Upper lobe of right lung (tissue), 1 donor: ENCODE data around the gene TMC3. TPM values are rescaled to one million over a fixed set of nuclear protein-coding genes. Genes with fewer than 3 reads are reported as not detected.
"Not testable (repeated sequence)": the region's sequence is repeated elsewhere in the genome, so short reads cannot be mapped to it uniquely, and the experiment has no call there.

Source experiments
- ATAC-seq: fragments of 200-7000 bp; cut with Tn5 transposase; one replicate; pipeline ENCODE4 v1.9.1; 2020; ENCODE audit warnings: mild to moderate bottlenecking, moderate library complexity
- DNase-seq: peaks from one replicate; pipeline ENCODE4 v3.0.0-alpha.2; 2020
- H3K27ac ChIP-seq: fragments of 200-600 bp; one replicate; pipeline ENCODE4 v1.8.0; 2022
- H3K27me3 ChIP-seq: fragments of 200-600 bp; one replicate; pipeline ENCODE4 v1.8.0; 2022; ENCODE audit warnings: mild to moderate bottlenecking
- H3K36me3 ChIP-seq: fragments of 200-600 bp; one replicate; pipeline ENCODE4 v1.8.0; 2022
- H3K4me1 ChIP-seq: fragments of 200-600 bp; one replicate; pipeline ENCODE4 v1.8.0; 2022
- H3K4me3 ChIP-seq: fragments of 200-600 bp; one replicate; pipeline ENCODE4 v1.8.0; 2022; ENCODE audit warnings: mild to moderate bottlenecking
- H3K9me3 ChIP-seq: fragments of 200-600 bp; one replicate; pipeline ENCODE4 v1.8.0; 2022
- CTCF ChIP-seq: fragments of 200-600 bp; IDR thresholded peaks from one replicate; pipeline ENCODE4 v1.8.0; 2022; ENCODE audit warnings: antibody characterized with exemption
- intact Hi-C: fragments of 100-400 bp; cut with DNase I; formaldehyde crosslinking; loops from one replicate; pipeline ENCODE4 v1.11.0; 2022
- total RNA-seq: library from RNA; stranded (reverse); fragmentation: NEBNext Ultra II Directional; extraction: Animal tissue kit (Norgen Biotek cat#: 25700); gene quantifications from one replicate; pipeline ENCODE4 v1.2.1, GENCODE V29; 2021
- donor health status: DM: no; HTN: yes; CAD: no; lungs with severe emphysema.

Gene TMC3
- total RNA-seq, 1 donor from 2014 or later: not detected

- Histone ChIP-seq H3K36me3 (no peaks in the 10 kb centered on the region), H3K4me1 (no peaks in the 10 kb centered on the region), H3K9me3 (no peaks in the 10 kb centered on the region), H3K27me3 (no peaks in the 10 kb centered on the region), H3K4me3 (no peak overlapping the region), H3K27ac (no peak overlapping the region)
- no peak for ATAC-seq
- no peak for TF ChIP-seq CTCF
- intact Hi-C loops: no loop called here
- DNase-seq: no peak
These were observed 16.8 kb downstream of the TMC3 start for GRCh38 chr15:81357180-81357686.

- no peak for TF ChIP-seq CTCF
- H3K36me3 ChIP-seq: no peaks in the 10 kb centered on the region
- no peak overlapping the region for H3K27ac ChIP-seq
- no peaks in the 10 kb centered on the region for H3K4me1 ChIP-seq
- no peak overlapping the region for H3K4me3 ChIP-seq
- intact Hi-C loops: no loop called here
- DNase-seq (no peak), ATAC-seq (no peak)
- H3K27me3 ChIP-seq: no peaks in the 10 kb centered on the region
- H3K9me3 ChIP-seq: no peaks in the 10 kb centered on the region
These were observed 17.8 kb downstream of the TMC3 start for GRCh38 chr15:81356252-81356651.

GRCh38 chr15:81351651-81352050, 22.4 kb downstream of the TMC3 start:
- no peak for ATAC-seq
- no peaks in the 10 kb centered on the region for H3K27me3 ChIP-seq
- no peaks in the 10 kb centered on the region for H3K36me3 ChIP-seq
- no peak for DNase-seq
- no peaks in the 10 kb centered on the region for H3K4me1 ChIP-seq
- TF ChIP-seq CTCF: no peak
- no peaks in the 10 kb centered on the region for H3K9me3 ChIP-seq
- H3K4me3 ChIP-seq: no peak overlapping the region
- intact Hi-C loops: no loop called here
- H3K27ac ChIP-seq: no peak overlapping the region

GRCh38 chr15:81349271-81349670, 24.7 kb downstream of the TMC3 start:
- Histone ChIP-seq H3K27ac (no peak overlapping the region), H3K4me1 (no peaks in the 10 kb centered on the region), H3K36me3 (no peaks in the 10 kb centered on the region), H3K4me3 (no peak overlapping the region), H3K27me3 (no peaks in the 10 kb centered on the region), H3K9me3 (no peaks in the 10 kb centered on the region)
- no peak for ATAC-seq
- no peak for DNase-seq
- intact Hi-C loops: no loop called here
- no peak for TF ChIP-seq CTCF

- H3K36me3 ChIP-seq, H3K27ac ChIP-seq, H3K9me3 ChIP-seq, H3K4me1 ChIP-seq, H3K27me3 ChIP-seq, intact Hi-C loops, H3K4me3 ChIP-seq, ATAC-seq, DNase-seq: not testable (repeated sequence)
These were observed 25.3 kb downstream of the TMC3 start for GRCh38 chr15:81348691-81349090.

- no peak for TF ChIP-seq CTCF
- no peak for ATAC-seq
- H3K9me3 ChIP-seq: no peaks in the 10 kb centered on the region
These were observed 26.1 kb downstream of the TMC3 start for GRCh38 chr15:81347910-81348309.

More at GRCh38 chr15:81347910-81348309, 26.1 kb downstream of the TMC3 start:
- DNase-seq: no peak
- H3K27me3 ChIP-seq: no peaks in the 10 kb centered on the region
- H3K4me3 ChIP-seq: no peak overlapping the region
- H3K4me1 ChIP-seq: no peaks in the 10 kb centered on the region
- no peak overlapping the region for H3K27ac ChIP-seq
- intact Hi-C loops: no loop called here
- no peaks in the 10 kb centered on the region for H3K36me3 ChIP-seq
